Colonic mucosa (tissue), 4 donors: ENCODE results near the gene SLC7A5. TPM values are rescaled to one million over a fixed set of nuclear protein-coding genes. Genes with fewer than 3 reads are reported as not detected.

Experiments
- DNase-seq: peaks from one replicate; pipeline ENCODE4 v3.0.0-alpha.2; 2020
- H3K27ac ChIP-seq: fragments of 200-600 bp; one replicate; pipeline ENCODE4 v1.8.0; 2021
- H3K27me3 ChIP-seq: fragments of 200-600 bp; one replicate; pipeline ENCODE4 v1.8.0; 2021
- H3K36me3 ChIP-seq: fragments of 200-600 bp; one replicate; pipeline ENCODE4 v1.8.0; 2021
- H3K4me1 ChIP-seq: fragments of 200-600 bp; one replicate; pipeline ENCODE4 v1.8.0; 2021; ENCODE audit warnings: mild to moderate bottlenecking
- H3K4me3 ChIP-seq: fragments of 200-600 bp; one replicate; pipeline ENCODE4 v1.8.0; 2021
- H3K9ac ChIP-seq, 2 donors: one replicate each; pipeline ENCODE4 v1.7.0; 2013; ENCODE audit warnings: control low read depth in 2 of 2, low read depth in 2 of 2, low read length in 2 of 2
- H3K9me3 ChIP-seq: fragments of 200-600 bp; one replicate; pipeline ENCODE4 v1.8.0; 2021
- intact Hi-C: fragments of 100-400 bp; cut with DNase I; formaldehyde crosslinking; loops from one replicate; pipeline ENCODE4 v1.14.1; 2022
- total RNA-seq, 2 donors: library from RNA; stranded (reverse); fragmentation: NEBNext Ultra II Directional in 1 of 2; extraction: Animal tissue kit (Norgen Biotek cat#: 25700) in 1 of 2; gene quantifications; one replicate each; pipeline ENCODE4 v1.2.1, GENCODE V29; 2021
- TF ChIP-seq, protein P1 (sequence below): fragments of 200-600 bp; IDR thresholded peaks from one replicate; pipeline ENCODE4 v1.8.0; 2022; ENCODE audit warnings: antibody characterized with exemption, mild to moderate bottlenecking
- donor health status: healthy.
- donor health status: DM: no; HTN: no; CAD: no.
- donor health status: DM: no; HTN: no; CAD: no.

Gene SLC7A5
- total RNA-seq, 2 donors from 2014 or later = 9.5 to 26.2 TPM

DNA sequence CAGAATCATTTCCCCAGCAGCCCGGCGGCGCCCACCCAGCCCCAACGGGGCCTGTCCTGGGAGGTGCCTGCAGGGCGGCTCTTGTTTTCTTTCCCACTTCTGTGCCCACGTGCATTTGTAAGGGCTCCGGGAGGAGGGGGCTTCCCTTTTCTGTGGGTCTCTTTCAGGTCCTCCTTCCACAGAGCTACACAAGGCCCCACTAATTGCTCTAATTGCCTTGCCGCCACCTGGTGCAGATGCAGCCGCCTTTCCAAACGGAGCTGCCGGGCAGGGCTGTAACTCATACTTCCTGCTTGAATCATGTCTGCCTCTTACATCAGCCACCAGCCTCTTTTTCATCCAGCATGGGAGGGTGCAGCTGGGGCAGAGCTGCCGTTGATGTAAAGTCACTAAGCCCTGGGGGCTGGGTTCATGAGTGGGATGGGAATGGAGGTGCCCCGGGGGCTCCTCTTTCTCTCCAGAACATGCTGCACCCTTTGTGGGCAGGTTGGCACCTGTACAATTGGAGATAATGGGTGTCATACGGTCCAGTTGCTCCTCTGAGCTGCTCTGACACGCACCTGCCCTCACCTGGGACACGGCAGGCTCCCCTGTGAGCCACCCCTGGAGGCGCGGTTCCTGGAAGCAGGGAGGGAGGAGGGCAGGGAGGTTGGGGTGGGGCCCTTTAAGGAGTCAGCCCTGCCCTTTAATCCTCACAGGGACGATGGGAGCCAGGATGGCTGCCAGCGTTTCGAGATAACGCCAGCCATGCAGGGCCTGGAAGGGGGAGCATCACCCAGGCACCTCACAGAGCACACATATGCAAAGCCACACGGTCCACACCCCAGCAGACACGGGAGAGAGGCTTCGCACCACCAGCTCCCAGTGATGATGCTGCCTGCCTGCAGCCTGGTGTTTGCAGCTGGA is 62.4 kb downstream of the SLC7A5 start:
- Histone ChIP-seq H3K36me3 (no peaks in the 10 kb centered on the region), H3K27ac (peak overlapping the region; percentile 38), H3K4me1 (peaks cover 6% of the 10 kb centered on the region), H3K27me3 (no peaks in the 10 kb centered on the region), H3K4me3 (peak overlapping the region; percentile 29), H3K9ac (peak overlapping the region in 1 of 2 donors; percentile 38), H3K9me3 (no peaks in the 10 kb centered on the region)
- intact Hi-C loops = no loop called here
- peak; percentile 82 for DNase-seq
- TF ChIP-seq, protein P1, sequence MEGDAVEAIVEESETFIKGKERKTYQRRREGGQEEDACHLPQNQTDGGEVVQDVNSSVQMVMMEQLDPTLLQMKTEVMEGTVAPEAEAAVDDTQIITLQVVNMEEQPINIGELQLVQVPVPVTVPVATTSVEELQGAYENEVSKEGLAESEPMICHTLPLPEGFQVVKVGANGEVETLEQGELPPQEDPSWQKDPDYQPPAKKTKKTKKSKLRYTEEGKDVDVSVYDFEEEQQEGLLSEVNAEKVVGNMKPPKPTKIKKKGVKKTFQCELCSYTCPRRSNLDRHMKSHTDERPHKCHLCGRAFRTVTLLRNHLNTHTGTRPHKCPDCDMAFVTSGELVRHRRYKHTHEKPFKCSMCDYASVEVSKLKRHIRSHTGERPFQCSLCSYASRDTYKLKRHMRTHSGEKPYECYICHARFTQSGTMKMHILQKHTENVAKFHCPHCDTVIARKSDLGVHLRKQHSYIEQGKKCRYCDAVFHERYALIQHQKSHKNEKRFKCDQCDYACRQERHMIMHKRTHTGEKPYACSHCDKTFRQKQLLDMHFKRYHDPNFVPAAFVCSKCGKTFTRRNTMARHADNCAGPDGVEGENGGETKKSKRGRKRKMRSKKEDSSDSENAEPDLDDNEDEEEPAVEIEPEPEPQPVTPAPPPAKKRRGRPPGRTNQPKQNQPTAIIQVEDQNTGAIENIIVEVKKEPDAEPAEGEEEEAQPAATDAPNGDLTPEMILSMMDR = no peak

DNA sequence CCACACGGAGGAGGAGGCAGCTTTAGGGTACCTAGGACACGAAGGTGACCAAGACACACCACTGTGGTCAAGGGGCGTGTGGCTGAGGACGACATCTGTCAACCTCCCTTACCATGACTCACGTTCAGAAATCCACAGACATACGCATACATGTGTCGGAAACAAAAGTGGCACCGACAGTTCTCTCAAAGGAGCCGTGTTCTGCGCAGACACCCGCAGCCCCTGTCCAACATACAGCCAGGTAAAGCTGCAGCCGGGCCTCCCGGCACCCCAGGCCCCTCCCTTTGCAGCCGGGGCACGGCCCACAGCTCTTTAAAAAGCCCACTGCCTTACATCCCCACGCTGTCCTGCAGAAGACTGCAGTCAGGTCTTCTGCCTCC is 63.1 kb downstream of the SLC7A5 start:
- TF ChIP-seq, protein P1 = no peak
- H3K27ac ChIP-seq = peak overlapping the region; percentile 38
- no peaks in the 10 kb centered on the region for H3K9me3 ChIP-seq
- intact Hi-C loops = no loop called here
- no peaks in the 10 kb centered on the region for H3K36me3 ChIP-seq
- DNase-seq = no peak
- H3K4me1 ChIP-seq = peaks cover 6% of the 10 kb centered on the region
- peak overlapping the region; percentile 29 for H3K4me3 ChIP-seq
- no peaks in the 10 kb centered on the region for H3K27me3 ChIP-seq
- peak overlapping the region in 1 of 2 donors; percentile 38 for H3K9ac ChIP-seq

DNA sequence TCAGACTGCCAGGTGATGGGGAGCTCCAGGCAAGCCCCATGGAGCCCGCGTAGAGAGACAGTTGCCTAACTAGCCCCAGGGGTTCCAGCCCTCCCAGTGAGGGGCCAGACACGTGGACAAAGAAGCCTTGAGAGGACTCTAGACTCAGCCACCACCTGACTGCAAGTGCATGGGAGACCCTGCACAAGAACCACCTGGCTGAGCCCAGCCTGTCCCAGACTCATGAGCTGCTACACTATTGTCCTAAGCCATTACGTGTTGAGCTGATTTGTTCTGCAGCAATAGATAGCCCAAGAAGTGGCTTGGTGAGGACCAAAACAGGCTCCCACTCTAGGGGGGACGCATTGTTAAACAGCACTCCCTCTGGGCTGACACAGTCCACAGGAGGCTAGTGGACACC is 65.9 kb downstream of the SLC7A5 start:
- TF ChIP-seq, protein P1 = no peak
- no peaks in the 10 kb centered on the region for H3K9me3 ChIP-seq
- H3K4me3 ChIP-seq = no peak overlapping the region
- H3K36me3 ChIP-seq = no peaks in the 10 kb centered on the region
- intact Hi-C loops = no loop called here
- peaks cover 6% of the 10 kb centered on the region for H3K4me1 ChIP-seq
- no peak overlapping the region for H3K9ac ChIP-seq
- H3K27me3 ChIP-seq = no peaks in the 10 kb centered on the region
- no peak overlapping the region for H3K27ac ChIP-seq
- DNase-seq = no peak

GRCh38 chr16:87802670-87803069 is 66.6 kb downstream of the SLC7A5 start:
- no peaks in the 10 kb centered on the region for H3K36me3 ChIP-seq
- H3K4me3 ChIP-seq = no peak overlapping the region
- peaks cover 6% of the 10 kb centered on the region for H3K4me1 ChIP-seq
- H3K9me3 ChIP-seq = no peaks in the 10 kb centered on the region
- TF ChIP-seq, protein P1 = no peak
- H3K27ac ChIP-seq = no peak overlapping the region
- no peak for DNase-seq
- intact Hi-C loops = no loop called here
- no peak overlapping the region for H3K9ac ChIP-seq
- no peaks in the 10 kb centered on the region for H3K27me3 ChIP-seq

- H3K36me3 ChIP-seq = no peaks in the 10 kb centered on the region
- intact Hi-C loops = no loop called here
- no peaks in the 10 kb centered on the region for H3K9me3 ChIP-seq
- H3K4me1 ChIP-seq = peaks cover 6% of the 10 kb centered on the region
- no peak overlapping the region for H3K27ac ChIP-seq
- DNase-seq = no peak
- no peak overlapping the region for H3K9ac ChIP-seq
- no peak overlapping the region for H3K4me3 ChIP-seq
- TF ChIP-seq, protein P1 = no peak
- no peaks in the 10 kb centered on the region for H3K27me3 ChIP-seq
Observed at GRCh38 chr16:87801679-87802259, 67.5 kb downstream of the SLC7A5 start.
